ENCODE measurements around the gene MGAT3. TPM values are rescaled to one million over a fixed set of nuclear protein-coding genes. Genes with fewer than 3 reads are reported as not detected.

The MGAT3 gene
- total RNA-seq, 1 experiment from 2014 or later: 0.57 TPM

GRCh38 chr22:39510529-39511149 is 53.8 kb downstream of the MGAT3 start:
- BruUV-seq (replicated peaks): no TSS peak
- no peak for ATAC-seq
- TF ChIP-seq TCF7L2 (IDR thresholded peaks at IDR 0.05; ENCODE audit: low read depth, low read length) (no peak), SIN3A (IDR thresholded peaks at IDR 0.05; ENCODE audit: borderline replicate concordance, insufficient read depth, low read depth, low read length) (no peak), CTCF (IDR thresholded peaks at IDR 0.05) (no peak), REST (IDR thresholded peaks at IDR 0.05; ENCODE audit: insufficient read depth in 1 of 2, low read depth in 2 of 2, low read length in 1 of 2) (no peak), POLR2AphosphoS5 (IDR thresholded peaks at IDR 0.05; ENCODE audit: low read depth, low read length) (no peak)
- ChIA-PET POLR2A (no interaction called here), CTCF (interaction anchor here (1.9 kb wide), 1 partner anchor 14 kb away, joined by 5 read pairs; no protein-coding TSS in a partner anchor)
- Histone ChIP-seq H3K27me3 (ENCODE audit: control insufficient read depth, insufficient read depth, low read length) (no peaks in the 10 kb centered on the region), H3K27ac (ENCODE audit: low read length) (no peak overlapping the region), H3K4me3 (ENCODE audit: low read depth in 2 of 2, low read length in 2 of 2) (no peak overlapping the region), H3K4me1 (ENCODE audit: control insufficient read depth, insufficient read depth, low read length) (no peaks in the 10 kb centered on the region), H3K36me3 (ENCODE audit: control insufficient read depth, insufficient read depth, low read length) (peaks cover 5% of the 10 kb centered on the region), H3K9me3 (ENCODE audit: control insufficient read depth, insufficient read depth, low read depth, low read length) (no peaks in the 10 kb centered on the region)
- intact Hi-C loops (cut with micrococcal nuclease; ENCODE audit: unreplicated experiment) (no loop called here), in situ Hi-C loops (cut with HindIII; ENCODE audit: low pct_unique_long_range_greater_than_20kb, low sequenced_read_pairs) (no loop called here)
- DNase-seq (ENCODE audit: low read depth, low spot score): no peak

- Histone ChIP-seq H3K27ac (ENCODE audit: low read length) (no peak overlapping the region), H3K4me3 (ENCODE audit: low read depth in 2 of 2, low read length in 2 of 2) (no peak overlapping the region), H3K27me3 (ENCODE audit: control insufficient read depth, insufficient read depth, low read length) (no peaks in the 10 kb centered on the region), H3K9me3 (ENCODE audit: control insufficient read depth, insufficient read depth, low read depth, low read length) (no peaks in the 10 kb centered on the region), H3K4me1 (ENCODE audit: control insufficient read depth, insufficient read depth, low read length) (no peaks in the 10 kb centered on the region), H3K36me3 (ENCODE audit: control insufficient read depth, insufficient read depth, low read length) (peaks cover 8% of the 10 kb centered on the region)
- in situ Hi-C loops (cut with HindIII; ENCODE audit: low pct_unique_long_range_greater_than_20kb, low sequenced_read_pairs): no loop called here
- no peak for DNase-seq (ENCODE audit: low read depth, low spot score)
- intact Hi-C loops (cut with micrococcal nuclease; ENCODE audit: unreplicated experiment): no loop called here
- CTCF ChIA-PET: no interaction called here
- no peak for ATAC-seq
- no TSS peak for BruUV-seq (replicated peaks)
- POLR2A ChIA-PET: no interaction called here
- TF ChIP-seq CTCF (IDR thresholded peaks at IDR 0.05) (no peak), SIN3A (IDR thresholded peaks at IDR 0.05; ENCODE audit: borderline replicate concordance, insufficient read depth, low read depth, low read length) (no peak), POLR2AphosphoS5 (IDR thresholded peaks at IDR 0.05; ENCODE audit: low read depth, low read length) (no peak)
Measured at GRCh38 chr22:39511226-39511625, 54.4 kb downstream of the MGAT3 start.
